SU-DHL-6 (cell line): Measurements from ENCODE around the gene SLTM.

ENCODE experiments used
- CTCF ChIP-seq: fragments of 200-600 bp; sonication (generic); IDR thresholded peaks from one replicate; pipeline ENCODE4 v1.5.1; 2017; ENCODE audit warnings: antibody characterized with exemption, mild to moderate bottlenecking, low read length, moderate library complexity; ENCODE audit not compliant: insufficient read depth, poor library complexity, severe bottlenecking
- EZH2phosphoT487 ChIP-seq: fragments of 200-600 bp; sonication (generic), shearing (Covaris generic); conservative IDR thresholded peaks from 2 replicates; pipeline ENCODE4 v1.6.1; 2018; ENCODE audit warnings: mild to moderate bottlenecking, antibody characterized with exemption, low read length, moderate library complexity, mixed read lengths

- TF ChIP-seq CTCF: no peak
- TF ChIP-seq EZH2phosphoT487: no peak
These were observed 51.2 kb downstream of the SLTM start for GRCh38 chr15:58882243-58882642.
